ENCODE data around the gene TSPAN3.

- TF ChIP-seq CTCF (IDR thresholded peaks at IDR 0.05) (no peak), POLR2A (IDR thresholded peaks at IDR 0.05) (no peak)
Observed at GRCh38 chr15:77096138-77096537, 25.2 kb upstream of the TSPAN3 start.
